Measurements from ENCODE around the gene DCK. TPM values are rescaled to one million over a fixed set of nuclear protein-coding genes. Genes with fewer than 3 reads are reported as not detected.
A peak's percentile ranks its signal among the peaks of the same experiment; 100 is the strongest.

DCK gene
- total RNA-seq, 1 experiment from 2014 or later: 13.7 TPM

GRCh38 chr4:71066737-71067716 lies 73.6 kb downstream of the DCK start:
- H3K79me1 ChIP-seq (ENCODE audit: insufficient read depth, low read depth, low read length, poor library complexity, severe bottlenecking): no peaks in the 10 kb centered on the region
- H3T11ph ChIP-seq (ENCODE audit: low read length): no peak overlapping the region
- no peaks in the 10 kb centered on the region for H3K36me3 Mint-ChIP-seq (ENCODE audit: insufficient read depth in 1 of 3, low read depth in 3 of 3)
- no peaks in the 10 kb centered on the region for H3K4me1 Mint-ChIP-seq
- no peak overlapping the region for H4K8ac ChIP-seq (replicated peaks; ENCODE audit: insufficient read length, low read depth, low read length)
- H3K27ac ChIP-seq (ENCODE audit: insufficient read length, low read depth, low read length): no peak overlapping the region
- no CpG with 5 or more reads among the region's 4 CpGs for WGBS (ENCODE audit: extremely low coverage, insufficient read length, low lambda C conversion rate)
- H3K56ac ChIP-seq (ENCODE audit: insufficient read length, low read depth, low read length): no peak overlapping the region
- H3K9me3 ChIP-seq (ENCODE audit: control insufficient read depth, low read depth, low read length): no peaks in the 10 kb centered on the region
- H3K79me2 ChIP-seq (ENCODE audit: insufficient read depth, low read length): no peaks in the 10 kb centered on the region
- no peak overlapping the region for H4K5ac ChIP-seq (ENCODE audit: insufficient read length, low read depth, low read length)
- no peak overlapping the region for H2AK5ac ChIP-seq (ENCODE audit: insufficient read length, low read length)
- H3K18ac ChIP-seq (ENCODE audit: insufficient read length, low read depth, low read length): no peak overlapping the region
- no peak overlapping the region for H2BK20ac ChIP-seq (ENCODE audit: low read depth, low read length, poor library complexity, severe bottlenecking)
- H3K23ac ChIP-seq (ENCODE audit: insufficient read length, low read depth, low read length): no peak overlapping the region
- H2BK5ac ChIP-seq (ENCODE audit: insufficient read length, low read length): no peak overlapping the region
- H3K4me1 ChIP-seq (ENCODE audit: insufficient read depth, low read length): no peaks in the 10 kb centered on the region
- no peak overlapping the region for H3K4me2 ChIP-seq (ENCODE audit: insufficient read depth, insufficient read length, low read length)
- peak overlapping the region; percentile 14 for H2AFZ ChIP-seq (ENCODE audit: low read length)
- no peak for TF ChIP-seq CTCF (conservative IDR thresholded peaks at IDR 0.05)
- H4K20me1 ChIP-seq (ENCODE audit: control insufficient read depth, insufficient read depth, insufficient read length): no peaks in the 10 kb centered on the region
- no peak overlapping the region for H2BK15ac ChIP-seq (ENCODE audit: low read depth, low read length)
- no peak overlapping the region for H3K14ac ChIP-seq (ENCODE audit: insufficient read depth, low read length)
- H3K9me3 Mint-ChIP-seq: no peaks in the 10 kb centered on the region; a peak in 1 of 5 replicates
- no peak overlapping the region for H3K27ac Mint-ChIP-seq
- no peaks in the 10 kb centered on the region for H3K27me3 Mint-ChIP-seq (ENCODE audit: low read depth)
- no peak overlapping the region for H2BK120ac ChIP-seq (ENCODE audit: low read depth, low read length, poor library complexity, severe bottlenecking)
- DNase-seq: no peak
- no peak overlapping the region for H2BK12ac ChIP-seq (ENCODE audit: insufficient read length, low read depth, low read length)
- H3K27me3 ChIP-seq (ENCODE audit: insufficient read depth, low read length): no peaks in the 10 kb centered on the region
- no peak overlapping the region for H3K9ac ChIP-seq (ENCODE audit: extremely low read depth, insufficient read length, low read length)
- H3K4me3 Mint-ChIP-seq: no peak overlapping the region
- H3K4ac ChIP-seq (ENCODE audit: low read depth, low read length): no peak overlapping the region
- H3K23me2 ChIP-seq (ENCODE audit: insufficient read length, low read depth, low read length, poor library complexity, severe bottlenecking): no peaks in the 10 kb centered on the region
- H4K91ac ChIP-seq (ENCODE audit: insufficient read length, low read depth, low read length): no peak overlapping the region

Measured in H9 (cell line).